Vagina (tissue), 2 donors: Measurements from ENCODE around the gene CNTN1.

Experiments
- POLR2A ChIP-seq, 2 donors: fragments of 450-650 bp; IDR thresholded peaks; one replicate each; pipeline ENCODE4 v1.6.1; 2017; ENCODE audit warnings: antibody characterized with exemption in 2 of 2, mild to moderate bottlenecking in 2 of 2, moderate library complexity in 2 of 2
- POLR2AphosphoS5 ChIP-seq, 2 donors: sonication (generic); formaldehyde crosslinking; IDR thresholded peaks; one replicate each; pipeline ENCODE4 v1.9.0; 2017; ENCODE audit warnings: antibody characterized with exemption in 2 of 2, mild to moderate bottlenecking in 2 of 2, low read depth in 1 of 2; ENCODE audit not compliant: insufficient read depth in 1 of 2
- TF ChIP-seq, protein P1 (sequence below), 3 experiments: fragments of 450-650 bp in 2 of 3; fragments of 200-600 bp in 1 of 3; sonication (generic) in 1 of 3; IDR thresholded peaks; one replicate each; pipeline ENCODE4 v1.5.1; 2017 to 2019; ENCODE audit warnings: antibody characterized with exemption in 3 of 3, mild to moderate bottlenecking in 2 of 3, moderate library complexity in 2 of 3

DNA sequence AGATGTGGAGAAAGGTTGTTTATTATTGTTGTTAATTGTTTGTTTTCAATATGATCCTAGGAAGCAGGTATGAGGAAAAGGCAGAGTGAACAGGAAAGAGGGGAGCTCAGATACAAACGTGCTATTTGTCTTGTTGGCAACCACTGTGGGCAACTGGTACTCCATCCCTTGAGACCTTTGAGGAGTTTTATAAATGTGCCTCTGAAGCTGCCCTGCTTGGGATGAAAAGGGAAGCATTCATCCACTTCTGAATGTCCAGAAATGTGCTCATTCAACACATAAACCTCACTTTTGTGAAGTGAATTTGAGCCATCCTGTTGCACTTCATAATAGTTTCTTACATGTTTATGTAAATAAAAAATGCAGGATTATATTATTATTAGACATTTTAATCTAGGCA lies 331.6 kb downstream of the CNTN1 start:
- TF ChIP-seq POLR2A (IDR thresholded peaks at IDR 0.05), result no peak
- TF ChIP-seq POLR2AphosphoS5 (IDR thresholded peaks at IDR 0.05; ENCODE audit: insufficient read depth in 1 of 2, low read depth in 1 of 2), result no peak
- TF ChIP-seq, protein P1, sequence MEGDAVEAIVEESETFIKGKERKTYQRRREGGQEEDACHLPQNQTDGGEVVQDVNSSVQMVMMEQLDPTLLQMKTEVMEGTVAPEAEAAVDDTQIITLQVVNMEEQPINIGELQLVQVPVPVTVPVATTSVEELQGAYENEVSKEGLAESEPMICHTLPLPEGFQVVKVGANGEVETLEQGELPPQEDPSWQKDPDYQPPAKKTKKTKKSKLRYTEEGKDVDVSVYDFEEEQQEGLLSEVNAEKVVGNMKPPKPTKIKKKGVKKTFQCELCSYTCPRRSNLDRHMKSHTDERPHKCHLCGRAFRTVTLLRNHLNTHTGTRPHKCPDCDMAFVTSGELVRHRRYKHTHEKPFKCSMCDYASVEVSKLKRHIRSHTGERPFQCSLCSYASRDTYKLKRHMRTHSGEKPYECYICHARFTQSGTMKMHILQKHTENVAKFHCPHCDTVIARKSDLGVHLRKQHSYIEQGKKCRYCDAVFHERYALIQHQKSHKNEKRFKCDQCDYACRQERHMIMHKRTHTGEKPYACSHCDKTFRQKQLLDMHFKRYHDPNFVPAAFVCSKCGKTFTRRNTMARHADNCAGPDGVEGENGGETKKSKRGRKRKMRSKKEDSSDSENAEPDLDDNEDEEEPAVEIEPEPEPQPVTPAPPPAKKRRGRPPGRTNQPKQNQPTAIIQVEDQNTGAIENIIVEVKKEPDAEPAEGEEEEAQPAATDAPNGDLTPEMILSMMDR (IDR thresholded peaks at IDR 0.05), result no peak
